Measurements from ENCODE around the gene CHD6.
A peak's percentile ranks its signal among the peaks of the same experiment; 100 is the strongest.
"Not testable (repeated sequence)": the region's sequence is repeated elsewhere in the genome, so short reads cannot be mapped to it uniquely, and the experiment has no call there.

Gene CHD6

DNA sequence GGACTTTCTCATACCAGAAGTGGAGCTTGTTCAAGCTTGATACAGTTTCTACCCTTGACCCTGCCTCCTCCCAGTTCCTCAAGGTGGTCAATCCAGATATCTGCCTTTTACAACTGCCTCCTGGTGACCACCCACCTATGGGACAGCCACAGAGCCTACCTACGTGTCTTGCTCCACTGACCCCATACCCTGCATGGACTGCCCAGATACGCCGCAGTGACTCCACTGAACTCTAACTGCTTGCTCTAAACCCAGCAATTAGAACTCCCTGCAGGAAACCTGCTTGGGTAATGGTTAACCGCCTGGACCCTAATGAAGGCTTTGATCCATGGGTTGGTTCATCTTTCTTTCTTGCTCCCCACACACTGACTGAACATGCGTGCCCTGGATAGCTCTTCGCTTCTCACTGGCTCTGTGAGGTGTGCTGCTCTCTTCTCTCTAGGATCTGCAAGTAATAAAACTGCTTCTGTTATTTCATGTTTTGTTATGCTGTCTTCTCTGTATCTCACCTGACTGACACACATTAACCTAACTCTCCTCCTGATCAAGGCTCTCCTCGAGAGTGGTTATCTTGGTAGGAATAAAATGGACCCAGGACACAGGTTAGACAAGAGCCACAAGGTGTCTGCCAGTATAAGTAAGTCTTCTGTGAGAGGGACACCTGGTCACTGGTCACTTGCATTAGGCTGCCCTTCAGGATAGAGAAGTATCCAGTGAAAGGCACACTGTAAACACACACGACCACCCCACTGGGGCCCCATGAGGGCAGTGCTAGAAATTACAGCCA lies 79.2 kb downstream of the CHD6 start:
- DNase-seq (ENCODE audit: low spot score): no peak

DNA sequence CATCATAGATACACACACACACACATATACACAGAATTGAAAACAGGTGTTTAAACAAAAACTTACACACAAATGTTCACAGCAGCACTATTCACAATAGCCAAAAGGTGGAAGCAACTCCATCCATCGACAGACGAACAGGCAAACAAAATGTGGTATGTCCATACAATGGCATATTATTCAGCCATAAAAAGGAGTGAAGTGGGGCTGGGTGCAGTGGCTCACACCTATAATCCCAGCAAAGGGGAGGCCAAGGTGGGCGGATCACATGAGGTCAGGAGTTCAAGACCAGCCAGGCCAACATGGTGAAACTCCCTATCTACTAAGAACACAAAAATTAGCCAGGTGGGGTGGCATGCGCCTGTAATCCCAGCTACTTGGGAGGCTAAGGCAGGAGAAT lies 80.3 kb downstream of the CHD6 start:
- DNase-seq (ENCODE audit: low spot score): no peak

DNA sequence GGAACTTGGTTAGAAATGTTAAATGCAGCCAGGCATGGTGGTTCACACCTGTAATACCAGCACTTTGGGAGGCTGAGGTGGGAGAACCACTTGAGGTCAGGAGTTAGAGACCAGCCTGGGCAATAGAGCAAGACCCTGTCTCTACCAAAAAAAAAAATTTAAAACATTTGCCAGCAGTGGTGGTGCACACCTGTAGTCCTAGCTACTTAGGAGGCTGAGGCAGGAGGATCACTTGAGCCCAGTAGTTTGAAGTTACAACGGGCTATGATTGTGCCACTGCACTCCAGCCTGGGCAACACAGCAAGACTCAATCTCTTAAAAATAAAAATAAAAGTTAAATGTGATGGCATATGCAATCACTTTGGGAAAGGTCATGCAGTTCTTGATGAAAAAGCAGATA lies 82.6 kb downstream of the CHD6 start:
- not testable (repeated sequence) for DNase-seq (ENCODE audit: low spot score)

DNA sequence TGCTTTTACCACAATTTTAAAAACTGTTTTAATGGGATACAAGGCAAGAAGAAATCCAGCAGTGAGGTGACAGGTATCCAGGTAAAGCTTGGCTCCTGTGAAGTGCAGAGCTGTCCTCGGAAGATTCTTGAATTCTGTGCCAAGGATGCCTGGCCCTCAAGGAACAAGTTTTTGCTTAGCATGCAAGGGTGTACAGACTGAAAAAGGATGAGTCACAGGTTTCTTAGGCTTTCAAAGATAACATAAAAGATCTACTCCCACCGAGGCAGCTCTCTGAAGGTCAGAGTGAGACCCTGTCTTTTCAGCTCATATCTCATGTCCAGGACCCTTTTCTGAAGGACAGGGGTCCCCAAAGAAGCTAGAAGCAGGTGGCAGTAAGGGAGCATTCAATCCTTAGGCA lies 83.3 kb downstream of the CHD6 start:
- no peak for DNase-seq (ENCODE audit: low spot score)

DNA sequence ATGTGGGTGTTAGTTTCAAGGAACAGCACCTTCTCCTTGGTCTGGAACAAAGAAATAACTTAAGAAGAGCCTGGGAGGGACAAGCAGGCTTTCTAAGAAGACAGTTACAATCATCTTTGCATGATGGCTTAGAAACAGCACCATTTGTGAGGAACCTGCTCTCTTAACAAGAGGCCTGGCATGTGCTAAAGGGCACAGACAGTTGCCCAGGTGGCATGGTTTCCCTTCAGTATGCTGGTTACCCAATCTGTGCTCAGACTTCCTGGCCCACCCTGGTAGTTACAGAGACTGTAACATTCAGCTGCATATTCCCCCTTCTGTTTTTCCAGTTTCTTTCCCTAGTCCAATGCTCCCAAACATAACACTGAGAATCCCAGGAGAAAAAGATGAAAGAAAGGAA lies 84.0 kb downstream of the CHD6 start:
- no peak for DNase-seq (ENCODE audit: low spot score)

DNA sequence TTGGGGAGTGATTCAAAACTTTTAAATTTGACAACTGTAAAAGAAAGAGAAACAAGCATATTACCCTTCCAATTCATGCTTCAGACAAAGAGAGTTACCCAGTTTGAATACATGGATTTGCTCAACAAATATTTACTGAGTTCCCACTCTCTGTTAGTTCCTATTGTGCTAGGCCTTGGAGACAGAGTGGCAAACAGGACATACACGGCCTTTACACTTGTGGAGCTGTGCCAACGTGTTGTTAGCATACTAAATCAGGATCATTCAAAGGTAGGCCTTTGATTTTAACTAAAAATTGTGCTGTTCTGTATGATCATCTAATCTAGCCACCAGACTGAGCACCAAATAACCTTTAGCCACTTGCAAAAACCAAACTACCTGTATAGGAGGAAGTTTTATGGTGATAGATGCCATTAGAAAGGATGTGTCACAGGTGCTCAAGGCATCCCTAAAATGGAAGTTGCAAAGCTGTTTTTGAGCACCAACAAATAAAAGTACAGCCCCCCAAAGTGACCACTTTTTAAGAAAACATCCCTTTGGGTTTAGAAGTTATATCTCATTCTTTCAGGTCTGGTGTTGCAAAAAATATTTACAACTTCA lies 84.5 kb downstream of the CHD6 start:
- DNase-seq (ENCODE audit: low spot score): no peak

DNA sequence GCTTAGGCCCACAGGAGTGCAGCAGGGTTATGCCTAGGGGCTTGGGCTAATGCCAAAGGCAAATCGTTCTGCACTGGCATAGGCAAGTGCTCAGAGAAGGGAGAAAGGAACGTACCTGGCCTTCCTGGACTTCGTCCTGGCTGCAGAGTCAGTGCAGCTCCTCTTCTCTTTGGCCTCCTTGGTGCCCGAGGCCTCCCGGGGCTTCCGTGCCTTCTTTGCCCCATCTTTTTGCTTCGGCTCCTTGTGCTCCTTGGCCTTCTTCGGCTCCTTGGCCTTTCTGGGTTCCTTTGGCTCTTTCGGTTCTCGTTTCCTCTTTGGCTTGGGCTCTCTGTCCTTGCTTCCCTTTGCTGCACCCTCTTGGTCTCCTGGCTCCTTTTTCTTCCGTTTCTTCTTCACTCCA lies 85.2 kb downstream of the CHD6 start:
- no peak for DNase-seq (ENCODE audit: low spot score)

DNA sequence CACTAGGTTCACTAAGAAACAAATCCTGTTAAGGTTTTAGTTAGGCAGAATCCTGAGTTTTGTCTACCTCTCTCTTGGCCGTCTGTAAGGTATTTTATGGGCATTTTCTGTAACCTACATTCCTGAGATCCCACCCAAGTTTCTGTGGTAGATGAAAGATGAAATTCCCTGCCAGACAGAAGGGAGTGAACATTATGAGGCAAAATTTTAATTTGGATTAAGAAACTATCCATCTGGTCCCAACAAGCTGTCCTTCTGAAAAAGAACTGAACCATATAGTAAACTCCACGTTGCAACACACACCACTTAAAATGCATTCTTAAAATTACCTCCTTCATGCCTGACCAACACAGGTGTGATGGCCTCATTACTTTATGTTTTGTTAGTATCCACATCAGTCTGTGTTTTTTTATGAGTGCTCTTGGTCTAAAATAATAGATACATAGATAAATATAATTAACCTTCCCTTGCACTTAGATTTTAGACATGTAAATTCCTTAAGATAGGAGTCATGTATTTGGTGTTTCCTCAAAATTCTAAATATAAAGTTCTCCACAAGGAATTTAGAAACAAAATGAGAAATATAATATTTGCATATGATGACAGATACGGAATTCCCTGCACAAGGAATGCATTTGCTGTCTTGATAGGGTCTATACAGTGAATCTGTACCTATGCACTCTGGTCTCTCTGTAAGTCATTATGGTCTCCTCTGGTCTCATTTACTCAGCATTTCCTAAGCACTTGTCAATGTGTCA lies 86.5 kb downstream of the CHD6 start:
- DNase-seq (ENCODE audit: low spot score): no peak

DNA sequence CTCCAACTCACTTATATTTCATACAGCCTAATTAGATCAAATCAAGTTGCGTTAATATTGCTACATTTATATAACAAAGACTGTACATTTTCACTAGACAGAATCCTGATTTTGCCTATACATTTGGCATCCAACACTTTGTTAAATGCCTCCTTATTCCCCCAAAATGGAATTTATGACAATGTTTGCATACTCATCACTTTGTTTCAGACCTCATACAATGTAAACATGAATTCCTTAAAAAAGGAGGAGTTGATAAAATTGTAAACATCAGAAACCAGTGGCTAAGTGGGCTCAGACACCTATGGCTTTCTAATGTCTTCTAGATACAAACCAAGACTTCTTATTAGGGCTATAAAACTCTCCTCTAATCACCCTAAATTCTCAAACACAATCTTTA lies 87.3 kb downstream of the CHD6 start:
- DNase-seq (ENCODE audit: low spot score): no peak

DNA sequence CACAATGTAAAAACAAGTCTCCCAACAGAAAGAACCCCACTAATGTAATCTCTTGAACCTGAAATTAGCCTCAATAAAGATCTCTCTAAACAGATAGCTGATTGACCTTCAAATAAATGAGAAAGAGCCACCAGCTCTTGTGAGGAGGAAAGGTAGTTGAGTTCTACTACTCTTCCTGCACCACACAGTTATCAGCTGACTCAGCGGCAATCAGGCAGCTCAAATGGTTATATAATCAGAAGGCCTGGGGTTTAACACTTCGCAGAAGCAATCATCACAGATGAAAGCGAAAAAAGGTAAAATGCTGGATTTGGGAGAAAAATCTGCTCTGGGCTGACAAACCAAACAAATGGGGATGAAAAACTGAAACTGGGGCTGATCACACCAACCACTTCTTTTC lies 91.8 kb downstream of the CHD6 start:
- no peak for DNase-seq (ENCODE audit: low spot score)

DNA sequence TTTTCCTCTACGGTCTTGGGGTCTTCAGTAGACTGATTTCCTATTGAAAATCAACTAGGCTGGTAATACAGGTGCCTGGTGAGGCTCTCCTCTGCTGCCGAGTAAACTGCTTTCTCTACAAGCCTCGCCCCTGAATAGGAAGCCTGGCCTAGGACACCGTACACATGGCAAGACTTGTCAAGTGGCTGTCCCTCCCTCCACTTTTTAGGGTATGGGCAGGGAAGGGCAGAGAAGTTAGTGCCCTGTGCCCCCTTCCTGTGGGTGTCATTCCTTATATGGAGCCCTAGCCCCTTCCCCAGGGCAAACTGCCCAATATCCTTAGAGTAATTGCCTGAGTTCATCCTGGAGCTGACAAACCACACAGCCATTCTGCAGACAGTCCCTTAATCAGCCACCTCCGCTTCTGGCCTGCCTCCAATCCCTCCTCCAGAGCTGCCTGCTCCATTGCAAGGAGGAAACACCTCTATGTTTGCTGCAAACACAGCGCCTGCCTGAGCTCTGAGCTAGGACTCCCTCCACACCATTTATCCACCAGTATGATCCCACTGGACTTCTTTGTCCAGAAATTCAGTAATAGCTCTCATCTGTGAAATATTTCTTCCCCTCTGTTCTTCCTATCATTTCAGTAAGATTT lies 93.1 kb downstream of the CHD6 start:
- DNase-seq (ENCODE audit: low spot score): peak; percentile 56

DNA sequence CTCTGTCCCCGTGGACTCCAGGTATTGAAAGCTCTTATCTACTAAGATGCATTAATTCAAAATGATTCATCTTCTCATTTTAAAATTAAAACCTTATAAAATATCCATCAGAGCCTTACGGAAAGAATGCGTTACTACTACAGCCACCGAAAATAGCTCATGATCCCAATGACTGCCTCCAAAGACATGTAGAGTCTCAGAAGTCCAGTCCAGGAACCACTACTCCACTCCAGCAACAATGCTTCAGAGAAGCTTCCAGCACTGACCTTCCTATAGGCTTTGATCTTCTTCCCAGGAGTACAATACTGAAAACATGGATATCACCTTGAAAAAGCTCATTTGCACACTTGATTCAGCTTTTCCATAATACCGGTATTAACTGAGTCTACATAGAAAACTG lies 94.3 kb downstream of the CHD6 start:
- no peak for DNase-seq (ENCODE audit: low spot score)

DNA sequence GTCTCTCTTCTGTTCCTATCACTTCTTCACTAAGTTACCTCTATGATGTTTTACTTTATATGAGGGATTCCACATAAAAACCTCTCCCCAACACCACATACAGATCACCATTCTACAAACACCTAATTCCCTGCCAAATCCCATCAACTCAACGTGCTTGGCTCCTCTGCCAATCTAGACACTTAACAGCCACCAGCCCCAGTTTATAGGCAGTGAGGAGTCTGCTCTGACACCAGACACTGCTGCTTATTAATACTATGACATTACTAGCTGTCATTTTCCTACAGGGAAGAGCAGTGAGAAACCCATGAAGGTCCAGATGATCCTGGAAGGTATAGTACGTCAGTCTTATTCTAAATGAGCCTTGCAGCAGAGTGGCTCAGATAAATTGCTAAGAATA lies 104.3 kb downstream of the CHD6 start:
- no peak for DNase-seq (ENCODE audit: low spot score)

DNA sequence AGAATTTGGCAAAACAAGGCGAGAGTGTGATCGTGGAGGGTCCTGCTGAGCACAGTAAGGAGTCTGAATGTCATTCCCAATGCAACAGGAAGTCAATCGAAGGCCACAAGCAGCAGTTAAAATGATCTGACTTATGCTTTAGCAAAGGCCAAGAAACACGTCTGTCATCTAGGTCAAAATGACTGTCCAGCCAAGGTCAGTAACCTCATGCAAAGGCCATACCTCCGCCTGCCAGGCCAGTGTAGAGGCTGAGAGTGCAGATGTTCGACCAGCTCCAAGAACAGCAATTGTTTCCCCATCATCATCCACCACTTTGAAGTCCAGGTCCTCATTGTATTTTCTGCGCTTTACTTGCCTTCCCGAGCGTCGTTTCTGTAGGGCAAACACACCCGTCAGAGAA lies 105.6 kb downstream of the CHD6 start:
- no peak for DNase-seq (ENCODE audit: low spot score)

DNA sequence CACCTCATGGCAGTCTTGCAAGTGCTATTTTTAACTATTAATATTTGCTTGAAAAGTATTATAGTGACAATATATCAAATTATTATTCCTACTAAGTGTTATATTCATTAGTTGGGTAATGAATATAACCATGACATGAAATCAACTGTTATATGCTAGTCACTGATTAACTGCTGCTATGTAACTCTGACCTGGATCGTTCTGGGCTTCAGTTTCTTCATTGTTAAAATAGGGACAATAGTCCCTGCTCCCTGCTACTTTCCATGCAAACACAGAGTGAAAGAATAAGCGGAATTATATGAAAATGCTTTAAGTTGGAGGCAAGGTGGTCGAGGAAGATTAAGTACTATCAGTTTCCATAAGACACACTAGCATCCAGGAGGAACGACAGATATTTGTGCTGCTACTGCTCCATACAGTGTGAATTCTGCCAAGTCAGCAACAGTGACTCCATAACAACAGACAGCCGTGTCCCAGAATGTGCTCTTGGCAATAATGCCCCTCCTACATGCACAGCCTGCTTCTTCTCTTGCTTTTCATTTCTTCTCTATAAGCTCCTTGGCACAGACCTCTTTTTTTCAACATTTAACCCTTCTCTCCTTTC lies 107.2 kb downstream of the CHD6 start:
- DNase-seq (ENCODE audit: low spot score): no peak

DNA sequence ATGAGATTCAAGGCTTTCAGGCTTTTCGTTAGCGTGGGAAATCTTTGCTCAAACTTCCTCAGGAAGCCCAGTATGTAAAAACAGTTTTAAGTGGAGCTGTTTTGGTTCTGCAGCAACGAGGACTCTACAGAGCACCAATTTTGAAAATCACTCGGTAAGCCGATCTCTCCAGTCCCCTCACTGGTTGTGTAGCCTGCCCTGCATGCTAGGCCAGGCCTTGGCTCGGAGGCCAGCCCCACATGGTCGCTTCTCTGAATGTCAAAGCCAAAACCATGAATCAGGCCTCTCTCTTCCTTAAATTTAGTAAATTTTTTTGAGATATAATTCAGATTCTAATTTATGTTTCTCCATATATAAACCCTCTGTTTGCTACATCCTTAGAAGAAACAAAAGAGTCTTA lies 108.0 kb downstream of the CHD6 start:
- DNase-seq (ENCODE audit: low spot score): no peak

DNA sequence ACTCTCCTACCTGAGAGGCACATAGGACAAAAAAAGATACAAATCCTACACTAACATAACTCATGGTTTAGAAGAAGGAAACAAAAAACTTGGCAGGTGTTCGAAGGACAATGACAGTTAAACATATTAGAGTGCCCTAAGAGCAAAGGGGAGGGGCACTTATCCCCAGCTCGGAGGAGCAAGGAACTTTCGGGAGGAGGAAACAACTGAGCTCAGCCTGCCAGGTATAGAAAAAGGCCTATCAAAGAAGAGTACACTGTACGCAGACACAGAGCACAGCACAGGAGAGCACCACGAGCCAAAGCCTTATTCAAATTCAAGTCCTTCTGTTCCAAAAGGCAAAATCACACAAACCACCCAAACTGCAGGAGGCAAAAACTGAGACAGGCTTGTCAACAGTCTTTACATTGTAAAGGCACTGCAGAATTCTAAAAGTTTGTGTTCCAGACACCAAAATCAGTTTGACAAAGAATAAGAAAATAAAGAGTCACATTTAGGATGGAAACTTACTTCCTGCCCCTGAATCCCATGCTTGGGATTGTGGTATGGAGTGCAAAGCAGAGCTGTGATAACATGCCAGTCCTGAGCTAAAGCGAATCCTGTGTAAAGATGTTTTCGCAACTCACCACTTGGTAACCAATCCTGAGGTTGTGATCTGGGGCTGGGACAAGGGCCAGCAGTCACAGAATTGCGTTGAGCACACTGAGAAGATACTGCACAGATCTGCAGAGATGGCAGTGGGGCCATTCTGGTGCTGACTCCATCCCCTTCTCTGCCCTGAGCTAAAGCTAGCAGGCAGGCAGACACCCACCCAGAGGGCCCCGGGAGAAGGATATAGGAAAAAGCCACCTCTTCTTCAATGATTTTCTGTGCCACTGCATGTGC lies 108.6 kb downstream of the CHD6 start:
- DNase-seq (ENCODE audit: low spot score): no peak

DNA sequence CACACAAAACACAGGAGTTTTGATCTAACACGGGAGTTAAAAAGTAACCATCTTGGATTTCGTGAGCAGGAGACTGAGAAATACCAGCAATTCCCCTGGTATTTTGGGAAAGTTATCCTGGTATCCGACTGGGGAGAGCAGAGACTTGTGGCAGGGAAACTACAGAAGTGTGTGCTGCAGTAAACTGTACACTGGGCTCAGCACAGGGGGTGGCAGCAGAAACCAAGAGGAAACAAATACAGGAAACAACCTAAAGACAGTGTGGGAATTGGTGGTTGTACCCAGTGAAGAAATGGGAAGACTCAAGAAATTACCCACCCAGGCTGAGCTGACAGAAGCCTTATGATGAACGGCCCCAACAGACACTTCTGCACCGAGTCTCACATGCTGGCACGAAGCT lies 109.8 kb downstream of the CHD6 start:
- DNase-seq (ENCODE audit: low spot score): no peak

DNA sequence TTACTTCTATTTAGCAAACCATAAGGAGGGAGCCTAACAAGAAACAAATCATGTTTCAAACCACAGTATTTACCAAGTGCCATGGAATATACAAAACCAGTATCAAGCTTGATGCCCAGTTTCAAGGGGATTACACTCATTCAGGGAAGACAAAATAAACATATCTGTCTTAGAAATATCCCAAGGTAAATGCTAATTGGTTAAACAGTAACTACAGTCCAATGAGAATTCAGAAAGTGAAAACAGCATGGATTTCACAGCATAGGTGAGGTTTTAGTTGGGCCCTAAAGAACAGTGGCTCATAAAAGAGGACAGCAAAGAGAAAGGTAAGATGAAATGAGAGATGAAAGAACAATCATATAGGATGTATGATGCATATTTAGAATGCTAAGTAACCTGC lies 110.3 kb downstream of the CHD6 start:
- DNase-seq (ENCODE audit: low spot score): no peak

DNA sequence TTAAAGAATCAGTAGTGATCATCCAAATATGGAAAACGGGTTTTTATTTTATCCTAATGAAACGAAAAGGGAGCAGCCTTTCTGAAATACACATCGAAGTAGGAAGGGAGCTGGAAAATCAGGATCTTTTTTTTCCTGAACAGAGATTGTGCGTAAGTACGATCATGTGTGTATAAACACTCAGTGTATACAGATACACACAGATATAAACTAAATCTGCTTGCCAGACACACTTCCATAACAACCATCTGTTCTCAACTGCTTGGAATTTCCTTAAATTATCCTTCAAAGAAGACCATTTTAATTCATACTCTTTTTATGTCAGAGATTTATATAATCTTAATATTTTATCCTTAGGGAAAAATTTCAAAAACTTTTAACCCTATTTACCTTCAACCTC lies 110.7 kb downstream of the CHD6 start:
- no peak for DNase-seq (ENCODE audit: low spot score)

DNA sequence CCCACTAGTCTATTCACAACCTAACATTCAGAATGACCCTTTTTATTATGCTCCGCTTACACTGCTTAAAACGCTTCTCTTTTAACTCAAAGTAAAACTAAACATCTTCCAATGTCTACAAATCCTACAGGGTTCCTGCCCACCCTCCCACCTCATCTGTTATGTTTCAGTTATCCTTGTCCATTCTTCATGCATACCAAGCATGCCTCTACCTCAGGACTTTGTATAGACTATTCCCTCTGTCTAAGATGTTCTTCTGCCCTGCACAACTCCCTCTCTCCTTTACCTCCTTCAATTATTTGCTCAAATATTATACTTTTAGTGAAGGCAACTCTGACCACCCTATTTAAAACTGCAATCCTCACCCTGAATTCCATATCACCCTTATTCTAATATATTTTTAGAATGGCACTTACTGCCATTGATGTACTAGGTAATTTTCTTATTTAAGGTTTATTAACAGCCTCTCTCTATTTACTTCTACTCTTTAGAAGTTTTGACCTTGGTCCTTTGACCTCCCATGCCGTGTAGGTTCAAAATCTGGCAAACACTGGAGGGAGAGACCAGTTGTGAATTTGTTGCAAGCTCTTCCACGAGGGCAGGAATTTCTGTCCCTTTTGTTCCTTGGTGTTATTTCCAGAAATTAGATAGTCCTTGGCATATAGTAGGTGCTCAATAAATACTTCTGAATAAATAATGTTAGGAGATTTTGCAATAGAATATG lies 111.8 kb downstream of the CHD6 start:
- DNase-seq (ENCODE audit: low spot score): no peak

Measured in D341Med (cell line).